ENCODE results near the gene INS. TPM values are rescaled to one million over a fixed set of nuclear protein-coding genes. Genes with fewer than 3 reads are reported as not detected.

The INS gene
- total RNA-seq, 4 donors from 2014 or later: not detected

GRCh38 chr11:2154889-2155288 is 6.1 kb downstream of the INS start:
- in situ Hi-C loops (cut with MboI; ENCODE audit: low pct_ligation_motif_present in 1 of 4, low pct_unique_long_range_greater_than_20kb in 1 of 4, low sequenced_read_pairs in 3 of 4) (loop anchor here (10.0 to 25.0 kb wide), 3 partner anchors 443 to 500 kb away; partner anchors contain the start of gene KRTAP5-6 (in 2 of the 4)), intact Hi-C loops (cut with DNase I; ENCODE audit: low total_unique reads) (loop anchor here (5.0 kb wide), 2 partner anchors 318 to 463 kb away; partner anchors contain the start of gene TNNI2)
- Histone ChIP-seq H3K4me3 (no peak overlapping the region), H3K36me3 (no peaks in the 10 kb centered on the region), H3K9me3 (no peaks in the 10 kb centered on the region), H3K27me3 (peaks cover 29% of the 10 kb centered on the region), H3K27ac (no peak overlapping the region), H3K4me1 (peaks cover 0 to 6% (median 5%) of the 10 kb centered on the region in 4 donors)
- WGBS, 2 donors (ENCODE audit: low coverage in 1 of 2): 80% methylated on average over 17 of the region's 17 CpGs; no CpG with 5 or more reads in 1 of the 2 donors
- no peak for DNase-seq
- no peak for TF ChIP-seq POLR2A (IDR thresholded peaks at IDR 0.05)
- no peak for TF ChIP-seq CTCF (IDR thresholded peaks at IDR 0.05)

GRCh38 chr11:2154195-2154585 is 6.8 kb downstream of the INS start:
- Histone ChIP-seq H3K36me3 (no peaks in the 10 kb centered on the region), H3K4me3 (no peak overlapping the region), H3K27me3 (peaks cover 36% of the 10 kb centered on the region), H3K9me3 (no peaks in the 10 kb centered on the region), H3K27ac (no peak overlapping the region), H3K4me1 (peaks cover 0 to 6% (median 5%) of the 10 kb centered on the region in 4 donors)
- intact Hi-C loops (cut with DNase I; ENCODE audit: low total_unique reads) (loop anchor here (5.0 kb wide), 1 partner anchor 317 kb away; the partner anchor contains the start of gene TNNI2), in situ Hi-C loops (cut with MboI; ENCODE audit: low pct_ligation_motif_present in 1 of 4, low pct_unique_long_range_greater_than_20kb in 1 of 4, low sequenced_read_pairs in 3 of 4) (loop anchor here (10.0 to 25.0 kb wide), 3 partner anchors 442 to 499 kb away; partner anchors contain the start of gene KRTAP5-6 (in 2 of the 4))
- 74% methylated on average over 7 of the region's 7 CpGs; no CpG with 5 or more reads in 1 of the 2 donors for WGBS, 2 donors (ENCODE audit: low coverage in 1 of 2)
- no peak for TF ChIP-seq POLR2AphosphoS5 (IDR thresholded peaks at IDR 0.05)
- no peak for TF ChIP-seq CTCF (IDR thresholded peaks at IDR 0.05)
- TF ChIP-seq POLR2A (IDR thresholded peaks at IDR 0.05): no peak
- no peak for TF ChIP-seq EP300 (IDR thresholded peaks at IDR 0.05; ENCODE audit: low read depth)
- DNase-seq: no peak

- no peaks in the 10 kb centered on the region for H3K36me3 ChIP-seq
- H3K27me3 ChIP-seq: peaks cover 41% of the 10 kb centered on the region
- H3K27ac ChIP-seq: no peak overlapping the region
- in situ Hi-C loops (cut with MboI; ENCODE audit: low pct_ligation_motif_present in 1 of 4, low pct_unique_long_range_greater_than_20kb in 1 of 4, low sequenced_read_pairs in 3 of 4): loop anchor here (10.0 to 25.0 kb wide), 3 partner anchors 441 to 499 kb away; partner anchors contain the start of gene KRTAP5-6 (in 2 of the 4)
- H3K9me3 ChIP-seq: no peaks in the 10 kb centered on the region
- TF ChIP-seq POLR2A (IDR thresholded peaks at IDR 0.05) (no peak), POLR2AphosphoS5 (IDR thresholded peaks at IDR 0.05) (no peak), CTCF (IDR thresholded peaks at IDR 0.05) (no peak), EP300 (IDR thresholded peaks at IDR 0.05; ENCODE audit: low read depth) (no peak)
- no peak overlapping the region for H3K4me3 ChIP-seq
- 54% methylated on average over 14 of the region's 14 CpGs; no CpG with 5 or more reads in 1 of the 2 donors for WGBS, 2 donors (ENCODE audit: low coverage in 1 of 2)
- DNase-seq: no peak
- peaks cover 0 to 6% (median 5%) of the 10 kb centered on the region in 4 donors for H3K4me1 ChIP-seq
- intact Hi-C loops (cut with DNase I; ENCODE audit: low total_unique reads): loop anchor here (5.0 kb wide), 1 partner anchor 316 kb away; the partner anchor contains the start of gene TNNI2
These were observed 7.3 kb downstream of the INS start for GRCh38 chr11:2153581-2154194.

GRCh38 chr11:2151500-2152257 is 9.3 kb downstream of the INS start:
- peaks cover 0 to 6% (median 5%) of the 10 kb centered on the region in 4 donors for H3K4me1 ChIP-seq
- H3K9me3 ChIP-seq: no peaks in the 10 kb centered on the region
- intact Hi-C loops (cut with DNase I; ENCODE audit: low total_unique reads): loop anchor here (5.0 kb wide), 1 partner anchor 314 kb away; the partner anchor contains the start of gene TNNI2
- H3K4me3 ChIP-seq: peak overlapping the region in 1 of 4 donors; percentile 6
- peaks cover 56% of the 10 kb centered on the region for H3K27me3 ChIP-seq
- H3K27ac ChIP-seq: no peak overlapping the region
- H3K36me3 ChIP-seq: no peaks in the 10 kb centered on the region
- WGBS, 2 donors (ENCODE audit: low coverage in 1 of 2): 1% methylated on average over 19 of the region's 22 CpGs; no CpG with 5 or more reads in 1 of the 2 donors
- in situ Hi-C loops (cut with MboI; ENCODE audit: low pct_ligation_motif_present in 1 of 4, low pct_unique_long_range_greater_than_20kb in 1 of 4, low sequenced_read_pairs in 3 of 4): loop anchor here (10.0 to 25.0 kb wide), 3 partner anchors 439 to 497 kb away; partner anchors contain the start of gene KRTAP5-6 (in 2 of the 4)
- DNase-seq: peak; percentile 85
- TF ChIP-seq POLR2AphosphoS5 (IDR thresholded peaks at IDR 0.05) (no peak), POLR2A (IDR thresholded peaks at IDR 0.05) (no peak), CTCF (IDR thresholded peaks at IDR 0.05) (peak; percentile 80 to 90 (median 88))

Data from transverse colon (tissue), 4 donors.